Measurements from ENCODE around the gene SKIC8. TPM values are rescaled to one million over a fixed set of nuclear protein-coding genes. Genes with fewer than 3 reads are reported as not detected.

Gene SKIC8
- total RNA-seq, 3 donors from 2014 or later (not counting 1 experiment from before 2014, with no cell fraction given) = 20.7 to 24.9 (median 21.4) TPM

DNA sequence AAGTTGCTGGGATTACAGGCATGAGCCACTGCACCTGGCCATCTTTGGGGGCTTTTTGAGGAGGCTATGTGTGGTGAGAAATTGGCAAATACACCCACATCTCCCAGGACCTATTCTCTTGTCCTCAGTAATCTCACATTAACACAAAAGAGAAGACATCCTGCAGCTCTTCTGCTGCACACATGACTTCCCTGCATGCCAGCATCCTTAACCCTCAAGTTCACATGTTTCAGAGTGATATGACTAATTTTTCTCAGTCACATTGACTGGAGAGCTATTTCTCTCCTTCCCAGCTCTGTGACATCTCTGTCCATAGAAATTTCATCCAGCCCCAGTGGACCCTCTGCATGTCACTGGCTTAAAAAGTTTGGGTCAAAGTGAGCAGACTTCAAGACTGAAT lies 1.9 kb upstream of the SKIC8 start:
- Mint-ChIP-seq H3K4me3 (peak overlapping the region; percentile 59), H3K36me3 (no peaks in the 10 kb centered on the region), H3K4me1 (peaks cover 11 to 14% of the 10 kb centered on the region in 2 donors), H3K9me3 (no peaks in the 10 kb centered on the region), H3K27ac (peak overlapping the region; percentile 21 to 51), H3K27me3 (ENCODE audit: low read depth in 2 of 2) (no peaks in the 10 kb centered on the region)
- Histone ChIP-seq H3K27me3 (ENCODE audit: control insufficient read depth, insufficient read depth, low read length) (no peaks in the 10 kb centered on the region), H3K9me3 (ENCODE audit: control insufficient read depth, insufficient read depth, low read length) (no peaks in the 10 kb centered on the region), H3K27ac (ENCODE audit: low read length) (no peak overlapping the region), H3K36me3 (ENCODE audit: control insufficient read depth, insufficient read depth, low read length) (no peaks in the 10 kb centered on the region), H3K4me3 (ENCODE audit: low read length) (no peak overlapping the region), H3K4me1 (ENCODE audit: control insufficient read depth, insufficient read depth, low read length) (peaks cover 14% of the 10 kb centered on the region)
- TF ChIP-seq, protein P1, sequence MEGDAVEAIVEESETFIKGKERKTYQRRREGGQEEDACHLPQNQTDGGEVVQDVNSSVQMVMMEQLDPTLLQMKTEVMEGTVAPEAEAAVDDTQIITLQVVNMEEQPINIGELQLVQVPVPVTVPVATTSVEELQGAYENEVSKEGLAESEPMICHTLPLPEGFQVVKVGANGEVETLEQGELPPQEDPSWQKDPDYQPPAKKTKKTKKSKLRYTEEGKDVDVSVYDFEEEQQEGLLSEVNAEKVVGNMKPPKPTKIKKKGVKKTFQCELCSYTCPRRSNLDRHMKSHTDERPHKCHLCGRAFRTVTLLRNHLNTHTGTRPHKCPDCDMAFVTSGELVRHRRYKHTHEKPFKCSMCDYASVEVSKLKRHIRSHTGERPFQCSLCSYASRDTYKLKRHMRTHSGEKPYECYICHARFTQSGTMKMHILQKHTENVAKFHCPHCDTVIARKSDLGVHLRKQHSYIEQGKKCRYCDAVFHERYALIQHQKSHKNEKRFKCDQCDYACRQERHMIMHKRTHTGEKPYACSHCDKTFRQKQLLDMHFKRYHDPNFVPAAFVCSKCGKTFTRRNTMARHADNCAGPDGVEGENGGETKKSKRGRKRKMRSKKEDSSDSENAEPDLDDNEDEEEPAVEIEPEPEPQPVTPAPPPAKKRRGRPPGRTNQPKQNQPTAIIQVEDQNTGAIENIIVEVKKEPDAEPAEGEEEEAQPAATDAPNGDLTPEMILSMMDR (IDR thresholded peaks at IDR 0.05) = no peak
- ATAC-seq (no peak), DNase-seq (no peak)
- intact Hi-C loops (cut with micrococcal nuclease) = loop anchor here (10.0 kb wide), 1 partner anchor 183 kb away; no protein-coding TSS in a partner anchor

DNA sequence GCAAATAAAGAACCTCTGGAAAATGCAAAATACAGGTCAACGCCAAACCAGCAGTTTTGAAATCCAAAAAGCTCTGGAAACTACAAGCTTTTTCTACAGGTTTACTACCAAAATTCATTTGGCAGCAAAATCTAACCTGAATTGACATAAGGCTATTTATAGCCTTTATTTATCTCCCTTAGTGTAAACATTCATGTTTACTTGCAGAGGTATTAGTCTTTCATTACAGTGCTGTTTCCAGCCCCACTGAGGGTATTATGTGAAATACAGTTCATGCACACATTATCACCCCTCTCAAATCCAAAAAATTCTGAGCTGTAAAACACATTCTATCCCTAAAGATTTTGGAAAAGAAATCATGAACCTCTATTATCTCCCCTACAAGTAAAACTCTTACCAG lies 7.2 kb downstream of the SKIC8 start:
- H3K36me3 ChIP-seq (ENCODE audit: control insufficient read depth, insufficient read depth, low read length) = peaks cover 44% of the 10 kb centered on the region
- DNase-seq = no peak
- Mint-ChIP-seq H3K4me1 (peaks cover 0 to 5% of the 10 kb centered on the region in 2 donors), H3K9me3 (no peaks in the 10 kb centered on the region), H3K27ac (no peak overlapping the region), H3K4me3 (no peak overlapping the region), H3K36me3 (peaks cover 6% of the 10 kb centered on the region), H3K27me3 (ENCODE audit: low read depth in 2 of 2) (no peaks in the 10 kb centered on the region)
- H3K4me3 ChIP-seq (ENCODE audit: low read length) = no peak overlapping the region
- no peaks in the 10 kb centered on the region for H3K9me3 ChIP-seq (ENCODE audit: control insufficient read depth, insufficient read depth, low read length)
- no peak overlapping the region for H3K27ac ChIP-seq (ENCODE audit: low read length)
- no peaks in the 10 kb centered on the region for H3K4me1 ChIP-seq (ENCODE audit: control insufficient read depth, insufficient read depth, low read length)
- intact Hi-C loops (cut with micrococcal nuclease) = no loop called here
- no peaks in the 10 kb centered on the region for H3K27me3 ChIP-seq (ENCODE audit: control insufficient read depth, insufficient read depth, low read length)
- ATAC-seq = no peak
- TF ChIP-seq, protein P1 (IDR thresholded peaks at IDR 0.05) = no peak
- WGBS (ENCODE audit: insufficient coverage) = 100% methylated on average over 1 of the region's 1 CpG

DNA sequence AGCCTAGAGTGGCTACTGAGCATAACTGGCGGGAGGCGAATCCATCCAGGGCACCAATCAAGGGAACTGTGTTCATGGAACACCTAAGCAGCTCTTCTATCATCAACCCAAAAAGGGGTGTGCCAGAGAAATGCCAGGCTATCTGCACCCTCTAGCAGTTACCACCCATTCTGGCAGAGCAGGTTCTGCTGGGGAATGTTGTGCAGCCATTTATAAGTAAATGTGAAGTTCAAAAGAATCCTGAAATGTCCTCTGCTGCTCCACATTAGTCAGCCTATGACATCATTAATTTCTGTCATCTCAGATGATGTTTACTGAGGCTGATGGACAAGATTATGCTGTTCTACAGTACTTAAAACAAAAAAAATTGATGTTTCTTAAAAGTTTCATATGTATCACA lies 7.7 kb downstream of the SKIC8 start:
- WGBS (ENCODE audit: insufficient coverage) = 96% methylated on average over 2 of the region's 2 CpGs
- Histone ChIP-seq H3K4me3 (ENCODE audit: low read length) (no peak overlapping the region), H3K9me3 (ENCODE audit: control insufficient read depth, insufficient read depth, low read length) (no peaks in the 10 kb centered on the region), H3K36me3 (ENCODE audit: control insufficient read depth, insufficient read depth, low read length) (peaks cover 45% of the 10 kb centered on the region), H3K27me3 (ENCODE audit: control insufficient read depth, insufficient read depth, low read length) (no peaks in the 10 kb centered on the region), H3K27ac (ENCODE audit: low read length) (no peak overlapping the region), H3K4me1 (ENCODE audit: control insufficient read depth, insufficient read depth, low read length) (no peaks in the 10 kb centered on the region)
- Mint-ChIP-seq H3K36me3 (peaks cover 6% of the 10 kb centered on the region), H3K9me3 (no peaks in the 10 kb centered on the region), H3K27me3 (ENCODE audit: low read depth in 2 of 2) (no peaks in the 10 kb centered on the region), H3K27ac (no peak overlapping the region), H3K4me3 (no peak overlapping the region), H3K4me1 (peaks cover 0 to 5% of the 10 kb centered on the region in 2 donors)
- TF ChIP-seq, protein P1 (IDR thresholded peaks at IDR 0.05) = no peak
- intact Hi-C loops (cut with micrococcal nuclease) = no loop called here
- ATAC-seq (no peak), DNase-seq (no peak)

DNA sequence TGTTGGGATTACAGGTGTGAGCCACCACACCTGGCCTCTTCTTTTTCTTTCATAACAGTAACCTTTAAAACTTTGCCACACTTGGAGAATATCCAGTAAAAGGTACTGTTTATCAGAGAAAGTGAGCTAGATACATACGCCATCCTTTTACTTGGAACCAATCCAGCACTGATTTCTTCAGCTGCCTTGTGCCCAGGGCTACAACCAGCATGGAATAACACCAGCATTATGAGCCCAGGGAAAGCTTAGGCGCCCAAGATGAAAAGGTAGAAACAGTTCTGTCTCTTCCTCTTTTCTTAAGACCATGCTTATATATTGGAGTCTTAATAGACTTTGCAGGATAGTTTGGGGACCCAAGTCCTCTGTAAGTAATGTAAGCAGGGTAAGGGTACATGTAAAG lies 8.4 kb downstream of the SKIC8 start:
- no peaks in the 10 kb centered on the region for H3K27me3 Mint-ChIP-seq (ENCODE audit: low read depth in 2 of 2)
- Histone ChIP-seq H3K36me3 (ENCODE audit: control insufficient read depth, insufficient read depth, low read length) (peaks cover 47% of the 10 kb centered on the region), H3K9me3 (ENCODE audit: control insufficient read depth, insufficient read depth, low read length) (no peaks in the 10 kb centered on the region), H3K4me3 (ENCODE audit: low read length) (no peak overlapping the region), H3K27me3 (ENCODE audit: control insufficient read depth, insufficient read depth, low read length) (no peaks in the 10 kb centered on the region), H3K27ac (ENCODE audit: low read length) (no peak overlapping the region), H3K4me1 (ENCODE audit: control insufficient read depth, insufficient read depth, low read length) (no peaks in the 10 kb centered on the region)
- WGBS (ENCODE audit: insufficient coverage) = 75% methylated on average over 2 of the region's 2 CpGs
- TF ChIP-seq, protein P1 (IDR thresholded peaks at IDR 0.05) = no peak
- DNase-seq = no peak
- H3K27ac Mint-ChIP-seq = no peak overlapping the region
- intact Hi-C loops (cut with micrococcal nuclease) = no loop called here
- no peak for ATAC-seq
- H3K4me3 Mint-ChIP-seq = no peak overlapping the region
- H3K36me3 Mint-ChIP-seq = peaks cover 10% of the 10 kb centered on the region
- peaks cover 0 to 5% of the 10 kb centered on the region in 2 donors for H3K4me1 Mint-ChIP-seq
- no peaks in the 10 kb centered on the region for H3K9me3 Mint-ChIP-seq
